ENCODE results near the gene KIAA1549. TPM values are rescaled to one million over a fixed set of nuclear protein-coding genes. Genes with fewer than 3 reads are reported as not detected.

The KIAA1549 gene
- total and polyA plus RNA-seq, 9 of the 15 experiments (the other 6 are each of a cell fraction or from before 2014, with no cell fraction given): 0.01 to 0.29 (median 0.07) TPM

- in situ Hi-C loops (cut with MboI) (no loop called here), intact Hi-C loops (cut with micrococcal nuclease) (no loop called here)
- POLR2A ChIA-PET: no interaction called here
- BruUV-seq (replicated peaks): no TSS peak
- no peaks in the 10 kb centered on the region for H3K79me2 ChIP-seq (ENCODE audit: control insufficient read depth, insufficient read depth, low read length)
- no peaks in the 10 kb centered on the region for H3K9me3 ChIP-seq (replicated peaks; ENCODE audit: control insufficient read depth, insufficient read depth, low read depth, low read length)
- no peak for DNase-seq (ENCODE audit: extremely low read depth in 1 of 4, low spot score in 3 of 4)
- no peak overlapping the region for H2AFZ ChIP-seq (ENCODE audit: low read depth, low read length)
- no peaks in the 10 kb centered on the region for H3K9me1 ChIP-seq (ENCODE audit: control insufficient read depth, insufficient read depth, low read length)
- no peak for ATAC-seq
- H3K4me3 ChIP-seq: no peak overlapping the region
- no peak overlapping the region for H3K27ac ChIP-seq (ENCODE audit: extremely low read depth, low read depth, low read length)
- H3K9ac ChIP-seq (ENCODE audit: insufficient read depth in 1 of 2, low read depth in 2 of 2, low read length in 2 of 2): no peak overlapping the region
- FAIRE-seq: no peak
- H3K4me2 ChIP-seq (ENCODE audit: insufficient read depth, low read length): no peak overlapping the region
- TF ChIP-seq SIX5 (IDR thresholded peaks at IDR 0.05; ENCODE audit: borderline replicate concordance in 1 of 2, insufficient read depth in 1 of 2, low read depth in 1 of 2, low read length in 2 of 2): no peak
- TF ChIP-seq CBX8 (IDR thresholded peaks at IDR 0.05; ENCODE audit: borderline replicate concordance, extremely low read depth, low read depth, low read length, poor library complexity, severe bottlenecking): peak; percentile 19
- 2% methylated on average over 3 of the region's 3 CpGs for WGBS (ENCODE audit: insufficient coverage, low coverage, missing lambda C conversion rate)
- H4K20me1 ChIP-seq (replicated peaks; ENCODE audit: control insufficient read depth, insufficient read depth, low read length): no peaks in the 10 kb centered on the region; the same call in 1 of the 2 replicates
- peaks cover 56 to 67% of the 10 kb centered on the region in 2 experiments for H3K27me3 ChIP-seq (ENCODE audit: control insufficient read depth in 2 of 2, insufficient read depth in 2 of 2, low read length in 2 of 2)
- no peaks in the 10 kb centered on the region for H3K36me3 ChIP-seq (ENCODE audit: control insufficient read depth, insufficient read depth, low read length)
- no peaks in the 10 kb centered on the region for H3K4me1 ChIP-seq (replicated peaks in 1 of 2; ENCODE audit: control insufficient read depth in 2 of 2, insufficient read depth in 2 of 2, low read length in 2 of 2)
- CTCF ChIA-PET (ENCODE audit: low intra/inter-chr PET ratio): no interaction called here
These were observed 89.1 kb downstream of the KIAA1549 start for GRCh38 chr7:138892006-138892630.

- no TSS peak for BruUV-seq (replicated peaks)
- Histone ChIP-seq H3K9me1 (ENCODE audit: control insufficient read depth, insufficient read depth, low read length) (no peaks in the 10 kb centered on the region), H3K4me1 (replicated peaks in 1 of 2; ENCODE audit: control insufficient read depth in 2 of 2, insufficient read depth in 2 of 2, low read length in 2 of 2) (no peaks in the 10 kb centered on the region), H3K9me3 (replicated peaks; ENCODE audit: control insufficient read depth, insufficient read depth, low read depth, low read length) (no peaks in the 10 kb centered on the region), H2AFZ (ENCODE audit: low read depth, low read length) (no peak overlapping the region), H3K27ac (ENCODE audit: extremely low read depth, low read depth, low read length) (no peak overlapping the region), H3K79me2 (ENCODE audit: control insufficient read depth, insufficient read depth, low read length) (no peaks in the 10 kb centered on the region), H3K36me3 (ENCODE audit: control insufficient read depth, insufficient read depth, low read length) (no peaks in the 10 kb centered on the region), H3K9ac (ENCODE audit: insufficient read depth in 1 of 2, low read depth in 2 of 2, low read length in 2 of 2) (no peak overlapping the region), H3K4me2 (ENCODE audit: insufficient read depth, low read length) (no peak overlapping the region), H3K4me3 (no peak overlapping the region), H3K27me3 (ENCODE audit: control insufficient read depth in 2 of 2, insufficient read depth in 2 of 2, low read length in 2 of 2) (peaks cover 56 to 61% of the 10 kb centered on the region in 2 experiments), H4K20me1 (replicated peaks; ENCODE audit: control insufficient read depth, insufficient read depth, low read length) (no peaks in the 10 kb centered on the region; the same call in 1 of the 2 replicates)
- ATAC-seq (no peak), FAIRE-seq (no peak), DNase-seq (ENCODE audit: extremely low read depth in 1 of 4, low spot score in 3 of 4) (no peak)
- 0% methylated on average over 5 of the region's 5 CpGs for WGBS (ENCODE audit: insufficient coverage, low coverage, missing lambda C conversion rate)
- POLR2A ChIA-PET: interaction anchor here (0.7 kb wide), 1 partner anchor 445 kb away, joined by 3 read pairs; no protein-coding TSS in a partner anchor
- intact Hi-C loops (cut with micrococcal nuclease) (no loop called here), in situ Hi-C loops (cut with MboI) (no loop called here)
- CTCF ChIA-PET (ENCODE audit: low intra/inter-chr PET ratio): no interaction called here
- TF ChIP-seq DACH1 (IDR thresholded peaks at IDR 0.05; ENCODE audit: partially characterized antibody) (no peak), SMAD2 (IDR thresholded peaks at IDR 0.05; ENCODE audit: low read depth, low read length) (no peak), TFAP4 (CRISPR knock-in tag; IDR thresholded peaks at IDR 0.05; ENCODE audit: borderline replicate concordance) (no peak), GTF2F1 (IDR thresholded peaks at IDR 0.05; ENCODE audit: low read depth, low read length) (no peak)
These were observed 89.8 kb downstream of the KIAA1549 start for GRCh38 chr7:138891446-138891810.
